Upper lobe of left lung (tissue), 6 donors: ENCODE data around the gene NDRG4. TPM values are rescaled to one million over a fixed set of nuclear protein-coding genes. Genes with fewer than 3 reads are reported as not detected.

Experiments used
- ATAC-seq, 2 donors: fragments of 200-7000 bp; cut with Tn5 transposase; one replicate each; pipeline ENCODE4 v1.9.1; 2022; ENCODE audit warnings: mild to moderate bottlenecking in 2 of 2, moderate library complexity in 2 of 2; ENCODE audit not compliant: low FRiP score in 2 of 2
- DNase-seq, 2 donors: peaks; one replicate each; pipeline ENCODE4 v3.0.0-alpha.2; 2019 to 2020
- H3K27ac ChIP-seq, 4 donors: fragments of 200-600 bp; sonication (generic); one replicate each; pipeline ENCODE4 v1.5.1; 2016 to 2019
- H3K27me3 ChIP-seq, 4 donors: fragments of 200-600 bp; sonication (generic); one replicate each; pipeline ENCODE4 v1.5.1; 2017 to 2019
- H3K36me3 ChIP-seq, 4 donors: fragments of 200-600 bp; sonication (generic); one replicate each; pipeline ENCODE4 v1.5.1; 2016 to 2019
- H3K4me1 ChIP-seq, 4 donors: fragments of 200-600 bp; sonication (generic); one replicate each; pipeline ENCODE4 v1.5.1; 2018 to 2019
- H3K4me3 ChIP-seq, 4 donors: fragments of 200-600 bp; sonication (generic); one replicate each; pipeline ENCODE4 v1.5.1; 2017 to 2019; ENCODE audit warnings: mild to moderate bottlenecking in 2 of 4, moderate library complexity in 1 of 4
- H3K9me3 ChIP-seq, 4 donors: fragments of 200-600 bp; sonication (generic); one replicate each; pipeline ENCODE4 v1.5.1; 2018 to 2019
- CTCF ChIP-seq, 6 experiments: fragments of 450-650 bp in 4 of 6; fragments of 200-600 bp in 2 of 6; sonication (generic) in 2 of 6; IDR thresholded peaks; one replicate each; pipeline ENCODE4 v1.5.1; 2016 to 2019; ENCODE audit warnings: antibody characterized with exemption in 6 of 6
- EP300 ChIP-seq, 4 donors: sonication (generic); formaldehyde crosslinking; IDR thresholded peaks; one replicate each; pipeline ENCODE4 v1.5.1; 2017; ENCODE audit warnings: antibody characterized with exemption in 4 of 4, control low read depth in 2 of 4
- POLR2A ChIP-seq, 4 donors: fragments of 450-650 bp; IDR thresholded peaks; one replicate each; pipeline ENCODE4 v1.5.1; 2016 to 2017; ENCODE audit warnings: antibody characterized with exemption in 4 of 4, mild to moderate bottlenecking in 2 of 4
- POLR2AphosphoS5 ChIP-seq, 2 donors: sonication (generic); formaldehyde crosslinking; IDR thresholded peaks; one replicate each; pipeline ENCODE4 v1.5.1; 2017; ENCODE audit warnings: antibody characterized with exemption in 2 of 2
- WGBS, 2 donors: methylation state at CpG; one replicate each; pipeline ENCODE4 v1.1.5; 2017 to 2018; 5-methylcytosine and 5-hydroxymethylcytosine counted together
- total RNA-seq, 6 donors: library from RNA; depleted of rRNA in 4 of 6; stranded (reverse); fragments of >200 nt in 4 of 6; gene quantifications; one replicate each; pipeline versions ENCODE4 v1.1.0 to v1.2.1, GENCODE V29; 2016 to 2021
- donor health status: DM: no; HTN: no; CAD: no; lungs with moderate emphysema.
- donor health status: DM: no; HTN: yes; CAD: no; lungs with severe emphysema.

NDRG4 gene
- total RNA-seq, 6 donors from 2014 or later = 25.1 to 81.0 (median 30.5) TPM

- Histone ChIP-seq H3K27ac (no peak overlapping the region), H3K4me1 (peaks cover 8 to 17% (median 13%) of the 10 kb centered on the region in 4 donors), H3K27me3 (peaks cover 0 to 15% (median 9%) of the 10 kb centered on the region in 4 donors), H3K36me3 (no peaks in the 10 kb centered on the region), H3K4me3 (no peak overlapping the region), H3K9me3 (no peaks in the 10 kb centered on the region)
- DNase-seq (no peak), ATAC-seq (no peak)
- TF ChIP-seq EP300 (IDR thresholded peaks at IDR 0.05) = no peak
- no peak for TF ChIP-seq POLR2A (IDR thresholded peaks at IDR 0.05)
- TF ChIP-seq POLR2AphosphoS5 (IDR thresholded peaks at IDR 0.05) = no peak
- no peak for TF ChIP-seq CTCF (IDR thresholded peaks at IDR 0.05)
- 88 to 90% methylated on average over 10 of the region's 10 CpGs for WGBS, 2 donors
Observed at GRCh38 chr16:58458606-58459343, 41.2 kb upstream of the NDRG4 start.

- H3K9me3 ChIP-seq = no peaks in the 10 kb centered on the region
- TF ChIP-seq CTCF (IDR thresholded peaks at IDR 0.05) (no peak), POLR2AphosphoS5 (IDR thresholded peaks at IDR 0.05) (no peak), EP300 (IDR thresholded peaks at IDR 0.05) (no peak), POLR2A (IDR thresholded peaks at IDR 0.05) (no peak)
- no peak overlapping the region for H3K27ac ChIP-seq
- 88 to 89% methylated on average over 9 of the region's 9 CpGs for WGBS, 2 donors
- H3K27me3 ChIP-seq = peaks cover 0 to 23% (median 16%) of the 10 kb centered on the region in 4 donors
- H3K4me1 ChIP-seq = peaks cover 16 to 25% (median 20%) of the 10 kb centered on the region in 4 donors
- no peaks in the 10 kb centered on the region for H3K36me3 ChIP-seq
- no peak overlapping the region for H3K4me3 ChIP-seq
- ATAC-seq (no peak), DNase-seq (no peak)
Observed at GRCh38 chr16:58459344-58460218, 40.4 kb upstream of the NDRG4 start.

- no peak for ATAC-seq
- Histone ChIP-seq H3K4me3 (no peak overlapping the region), H3K27me3 (peaks cover 0 to 28% (median 19%) of the 10 kb centered on the region in 4 donors), H3K27ac (no peak overlapping the region), H3K4me1 (peaks cover 18 to 31% (median 20%) of the 10 kb centered on the region in 4 donors), H3K9me3 (no peaks in the 10 kb centered on the region), H3K36me3 (no peaks in the 10 kb centered on the region)
- TF ChIP-seq POLR2A (IDR thresholded peaks at IDR 0.05) = no peak
- TF ChIP-seq CTCF (IDR thresholded peaks at IDR 0.05) = no peak
- no peak for TF ChIP-seq EP300 (IDR thresholded peaks at IDR 0.05)
- TF ChIP-seq POLR2AphosphoS5 (IDR thresholded peaks at IDR 0.05) = no peak
- 66 to 84% methylated on average over 4 of the region's 4 CpGs for WGBS, 2 donors
- DNase-seq = no peak
Observed at GRCh38 chr16:58460219-58460610, 39.7 kb upstream of the NDRG4 start.

DNA sequence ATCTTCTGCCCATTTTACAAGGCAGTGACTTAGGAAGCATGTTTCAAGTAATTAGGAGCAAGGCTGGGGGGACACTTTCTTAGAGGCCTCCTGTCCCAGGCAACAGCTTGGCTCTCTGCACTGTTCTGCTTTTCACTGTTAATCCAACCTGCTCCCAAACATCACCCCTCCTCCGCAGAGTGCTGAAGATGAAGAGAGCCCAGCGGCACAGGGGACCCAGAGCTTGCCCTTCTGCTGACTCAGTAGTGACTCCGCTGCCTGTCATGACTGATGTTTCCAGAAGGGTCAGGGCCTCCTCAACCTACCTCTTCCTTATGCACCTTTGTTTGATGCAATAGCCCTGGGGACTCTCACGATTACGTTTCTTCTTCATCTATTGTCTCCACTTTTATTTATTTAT lies 38.9 kb upstream of the NDRG4 start:
- Histone ChIP-seq H3K4me1 (peaks cover 15 to 33% (median 18%) of the 10 kb centered on the region in 4 donors), H3K27ac (no peak overlapping the region), H3K9me3 (no peaks in the 10 kb centered on the region), H3K36me3 (no peaks in the 10 kb centered on the region), H3K27me3 (peaks cover 0 to 36% (median 21%) of the 10 kb centered on the region in 4 donors), H3K4me3 (no peak overlapping the region)
- DNase-seq (no peak), ATAC-seq (no peak)
- 82 to 85% methylated on average over 5 of the region's 5 CpGs for WGBS, 2 donors
- no peak for TF ChIP-seq POLR2AphosphoS5 (IDR thresholded peaks at IDR 0.05)

- no peak overlapping the region for H3K27ac ChIP-seq
- TF ChIP-seq EP300 (IDR thresholded peaks at IDR 0.05) = no peak
- TF ChIP-seq POLR2AphosphoS5 (IDR thresholded peaks at IDR 0.05) = no peak
- TF ChIP-seq CTCF (IDR thresholded peaks at IDR 0.05) = no peak
- TF ChIP-seq POLR2A (IDR thresholded peaks at IDR 0.05) = no peak
- WGBS, 2 donors = 83 to 90% methylated on average over 7 of the region's 7 CpGs
- H3K36me3 ChIP-seq = no peaks in the 10 kb centered on the region
- DNase-seq (no peak), ATAC-seq (no peak)
- H3K9me3 ChIP-seq = no peaks in the 10 kb centered on the region
- H3K4me3 ChIP-seq = no peak overlapping the region
- H3K27me3 ChIP-seq = peaks cover 0 to 42% (median 22%) of the 10 kb centered on the region in 4 donors
- H3K4me1 ChIP-seq = peaks cover 15 to 33% (median 18%) of the 10 kb centered on the region in 4 donors
Observed at GRCh38 chr16:58461640-58462039, 38.3 kb upstream of the NDRG4 start.
